Stimulated activated CD8-positive, alpha-beta memory T cell treated with anti-CD3 and anti-CD28 coated beads, Interleukin-12 subunit alpha, Interleukin-12 subunit beta, amount 100 ng/mL, for 24 hours (primary cell): ENCODE data around the gene PHF21A.
"Not testable (repeated sequence)": the region's sequence is repeated elsewhere in the genome, so short reads cannot be mapped to it uniquely, and the experiment has no call there.

Source experiments
- DNase-seq: peaks from one replicate; pipeline ENCODE4 v3.0.0-alpha.2; 2020; ENCODE audit errors: extremely low read depth

The PHF21A gene

DNA sequence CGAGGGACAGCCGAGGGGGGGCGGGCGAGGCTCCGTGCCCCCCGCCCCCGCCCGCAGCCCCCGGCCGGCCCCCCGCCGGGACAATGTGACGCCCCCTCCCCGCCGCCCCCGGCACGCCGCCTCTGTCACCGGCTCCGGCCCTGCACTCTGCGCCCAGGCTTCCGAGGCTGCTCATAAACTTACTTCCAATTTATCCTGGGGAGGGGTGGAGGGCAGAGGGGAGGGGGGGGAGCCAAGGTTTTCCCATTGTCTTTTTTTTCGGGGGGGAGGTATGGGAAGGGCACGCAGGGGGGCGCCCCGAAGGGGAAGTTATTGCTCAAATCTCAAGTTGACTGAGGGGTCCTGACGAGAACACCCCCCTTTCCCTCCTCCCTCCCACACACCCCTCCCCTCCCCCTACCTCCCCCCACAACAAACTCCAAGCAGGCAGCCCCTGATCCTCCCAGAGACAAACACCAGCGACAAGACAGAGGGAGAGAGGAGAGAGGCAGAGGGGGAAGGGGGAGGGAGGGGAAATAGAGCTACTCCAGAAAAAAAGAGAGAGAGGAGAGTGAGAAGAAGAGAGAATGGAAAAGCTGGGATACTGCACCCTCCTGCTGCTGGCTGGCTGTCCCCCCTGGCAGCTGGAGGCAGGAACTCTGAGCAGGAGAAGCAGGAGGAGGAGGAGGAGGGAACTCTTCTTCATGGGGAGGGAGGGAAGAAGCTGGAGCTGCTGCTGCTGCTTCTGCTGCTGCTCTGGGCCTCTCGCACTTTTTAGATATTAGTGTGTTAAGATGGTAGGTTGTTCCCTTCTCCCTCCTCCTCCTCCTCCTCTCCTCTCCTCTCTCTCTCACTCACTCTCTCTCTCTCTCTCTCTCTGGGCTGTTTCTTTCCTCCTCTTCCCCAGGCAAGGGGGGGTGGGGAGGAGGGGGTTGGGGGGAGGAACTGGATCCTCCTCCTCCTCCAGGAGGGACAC, 631 bp downstream of the PHF21A start:
- no peak for DNase-seq

DNA sequence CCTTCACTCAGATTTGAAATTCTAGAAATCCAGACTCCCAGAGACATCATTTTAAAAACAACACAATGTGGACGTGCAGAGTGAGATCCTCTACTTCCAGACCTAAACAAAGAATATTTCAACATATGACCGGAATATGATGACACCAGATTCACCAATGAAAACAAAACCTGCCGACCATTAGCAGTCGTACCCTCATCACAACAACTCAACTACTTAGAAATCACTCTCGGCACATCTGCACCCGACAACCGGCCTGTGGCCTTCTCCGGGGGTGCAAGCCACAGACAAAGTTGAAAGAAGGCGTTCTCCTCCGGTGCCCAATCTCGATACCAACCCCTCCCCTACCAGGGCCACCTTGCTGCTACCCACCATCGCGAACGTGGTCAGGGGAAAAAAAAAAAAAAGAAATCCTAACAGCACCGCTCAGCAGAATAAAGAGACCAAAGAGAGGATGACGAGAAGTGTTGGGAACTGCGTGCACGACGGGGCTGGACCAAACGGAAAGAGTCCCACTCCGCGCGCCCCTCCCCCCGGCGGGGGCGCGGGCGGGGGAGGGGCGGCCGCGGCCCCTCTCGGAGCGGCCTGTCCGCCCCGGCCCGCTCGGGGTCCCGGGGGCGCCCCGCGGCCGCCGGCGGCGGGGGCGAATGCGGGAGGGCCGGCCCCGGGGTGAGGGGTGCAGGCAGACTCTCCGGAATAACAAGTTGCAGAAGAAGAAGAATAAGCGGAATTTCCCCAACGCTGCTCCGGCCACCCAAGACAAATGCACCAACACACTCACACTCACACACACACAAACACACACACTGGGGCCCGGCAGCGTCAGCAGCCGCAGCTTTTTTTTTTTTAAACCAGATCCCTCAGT, 1.7 kb downstream of the PHF21A start:
- DNase-seq, result no peak

- DNase-seq, result no peak
Measured at GRCh38 chr11:46118702-46119351, 2.4 kb downstream of the PHF21A start.

DNA sequence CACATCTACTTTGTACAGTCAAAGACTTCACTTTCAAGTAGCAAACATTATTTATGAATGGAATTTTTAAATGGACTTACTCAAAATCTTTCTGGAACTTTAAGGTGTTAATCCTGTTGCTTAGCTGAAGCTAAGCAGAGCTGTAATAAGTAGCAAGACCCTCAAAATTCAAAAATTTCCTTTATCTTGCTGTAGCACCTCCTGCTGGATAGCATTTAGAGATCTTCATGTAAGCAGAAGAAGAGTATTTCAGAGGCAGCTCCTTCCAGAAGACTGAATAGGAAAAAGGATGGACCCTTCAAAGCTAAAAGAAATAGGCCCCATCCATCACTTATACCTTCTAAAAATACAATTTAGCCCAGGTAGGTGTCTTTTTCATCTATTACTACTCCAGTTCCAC, 3.4 kb downstream of the PHF21A start:
- no peak for DNase-seq

- not testable (repeated sequence) for DNase-seq
Measured at GRCh38 chr11:46116712-46117037, 4.6 kb downstream of the PHF21A start.

DNA sequence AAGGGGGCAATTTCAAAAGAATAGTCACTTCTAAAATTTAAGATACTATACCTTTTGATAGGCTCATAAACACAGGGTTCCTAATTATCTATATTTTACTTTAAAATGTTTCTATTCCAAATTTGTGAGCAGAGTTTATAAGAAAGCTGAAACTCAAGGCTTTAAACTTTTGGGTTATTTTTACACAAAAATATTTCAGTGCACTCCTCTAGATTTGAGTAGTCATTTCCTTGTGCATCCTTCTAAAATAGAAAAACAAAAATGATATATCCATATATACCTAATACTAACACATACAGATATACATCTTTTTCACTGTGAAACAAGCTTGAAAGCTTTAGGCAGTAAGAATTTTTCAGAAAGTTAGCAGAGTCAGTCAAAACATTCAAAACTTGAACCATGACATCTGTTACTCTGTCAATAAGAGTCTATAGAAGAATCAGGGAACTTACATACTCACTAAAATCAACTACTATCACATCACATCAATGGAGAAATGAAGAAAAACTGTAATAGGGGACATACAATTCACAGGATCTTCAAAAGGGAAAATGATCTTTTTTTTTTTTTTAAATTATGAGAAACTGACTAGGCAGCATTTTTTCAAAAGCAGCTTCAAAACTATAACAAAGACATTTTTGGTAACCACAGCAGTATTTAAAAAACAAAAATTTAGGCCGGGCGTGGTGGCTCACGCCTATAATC, 5.1 kb downstream of the PHF21A start:
- DNase-seq, result no peak

- no peak for DNase-seq
Measured at GRCh38 chr11:46114961-46115360, 6.3 kb downstream of the PHF21A start.

- DNase-seq, result no peak
Measured at GRCh38 chr11:46114378-46114777, 6.9 kb downstream of the PHF21A start.

GRCh38 chr11:46112961-46113607, 8.2 kb downstream of the PHF21A start:
- DNase-seq, result no peak

- DNase-seq, result no peak
Measured at GRCh38 chr11:46108751-46109150, 12.5 kb downstream of the PHF21A start.

- DNase-seq, result no peak
Measured at GRCh38 chr11:46107780-46108179, 13.5 kb downstream of the PHF21A start.

- no peak for DNase-seq
Measured at GRCh38 chr11:46107408-46107718, 13.9 kb downstream of the PHF21A start.

DNA sequence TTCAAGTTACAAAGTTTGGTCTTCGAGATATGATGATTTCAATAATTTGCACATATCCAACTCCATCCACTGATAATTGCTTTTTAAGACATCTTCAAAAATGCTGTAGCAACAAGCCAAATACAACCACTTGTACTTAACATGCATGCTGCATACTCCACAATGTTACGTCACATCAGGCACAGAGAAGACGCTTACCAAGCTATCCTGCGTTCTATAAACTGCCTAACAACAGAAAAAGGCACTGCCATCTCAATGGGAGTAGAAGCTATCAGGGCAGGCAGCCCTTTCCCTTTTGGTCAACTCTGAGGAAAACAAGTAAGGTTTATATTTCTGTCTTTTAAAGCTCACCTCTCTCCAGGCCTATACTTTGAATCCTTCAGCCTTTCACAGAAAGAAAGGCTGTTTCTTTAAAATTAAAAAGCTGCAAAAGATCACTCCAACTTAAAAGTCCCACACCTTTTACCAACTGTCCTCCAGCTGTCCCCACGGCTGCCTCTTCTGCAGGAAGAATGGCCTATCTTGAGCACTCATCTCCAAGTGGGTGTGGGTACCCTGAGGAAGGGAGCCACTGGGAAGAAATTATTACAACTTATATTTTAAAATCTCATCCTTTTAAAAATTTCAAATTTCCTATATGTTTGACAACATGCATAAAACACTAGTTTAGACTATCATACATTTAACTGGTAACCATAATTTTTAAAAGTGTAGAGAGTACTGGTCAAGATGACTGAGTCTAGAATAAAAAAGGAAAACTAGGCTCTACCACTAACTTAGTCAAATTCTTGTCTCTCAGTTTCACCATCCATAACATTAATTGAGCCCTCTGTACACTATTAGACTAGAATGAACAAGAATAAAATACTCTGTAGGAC, 14.5 kb downstream of the PHF21A start:
- no peak for DNase-seq

DNA sequence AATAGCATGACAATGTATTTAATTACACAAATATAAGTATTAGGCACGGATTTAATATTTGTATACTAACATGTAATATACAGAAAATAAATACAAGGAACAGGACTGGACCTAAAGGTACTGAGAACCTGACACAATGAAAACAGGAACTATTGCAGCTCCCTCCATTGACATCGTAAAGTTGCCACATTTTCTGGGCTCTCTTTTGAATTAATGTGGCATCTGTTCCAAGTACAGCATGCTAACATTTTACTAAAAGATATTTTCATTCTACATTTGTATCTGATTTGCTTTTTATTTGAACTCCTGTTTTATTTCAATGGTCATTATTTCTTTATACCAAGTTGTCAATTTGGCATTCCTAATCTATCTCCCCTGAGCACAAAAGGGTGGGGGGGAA, 15.3 kb downstream of the PHF21A start:
- no peak for DNase-seq

- DNase-seq, result no peak
Measured at GRCh38 chr11:46105134-46105628, 16.1 kb downstream of the PHF21A start.

DNA sequence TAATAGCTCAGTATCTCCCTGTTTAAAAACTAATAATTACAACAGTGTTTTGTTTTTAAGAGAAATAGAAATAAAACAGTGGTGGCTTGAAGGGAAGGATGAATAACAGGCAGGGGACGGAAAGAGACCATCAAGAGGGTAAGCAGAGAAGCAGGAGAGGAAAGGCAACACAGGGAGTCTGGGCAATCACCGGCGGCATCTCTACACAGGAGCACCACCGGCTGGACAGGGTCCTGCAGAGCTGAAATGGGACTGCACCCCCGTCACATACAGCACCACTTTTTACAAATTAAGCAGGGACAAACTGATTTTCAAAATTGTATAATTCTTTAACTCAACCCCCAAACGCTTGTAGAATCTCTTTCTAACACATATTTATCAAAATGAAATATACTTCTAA, 18.4 kb downstream of the PHF21A start:
- DNase-seq, result no peak

DNA sequence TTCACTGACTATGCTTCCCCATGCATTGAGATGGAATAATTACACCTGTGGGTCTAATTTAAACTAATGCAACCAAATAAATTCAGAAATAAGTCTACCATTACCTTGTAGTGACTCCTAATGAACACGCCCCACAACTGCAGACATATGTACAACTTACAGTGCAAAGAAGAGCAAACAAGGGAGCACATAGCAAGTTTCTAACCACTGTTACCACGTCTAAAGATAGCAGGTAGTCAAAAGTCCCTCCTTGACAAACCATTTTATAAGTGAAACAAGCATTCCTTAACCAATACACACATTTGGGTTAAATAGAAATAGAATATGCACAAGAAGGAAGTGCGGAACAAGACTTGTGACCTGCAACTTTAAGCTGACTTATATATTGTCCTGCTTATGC, 20.6 kb downstream of the PHF21A start:
- no peak for DNase-seq

- no peak for DNase-seq
Measured at GRCh38 chr11:46099963-46100316, 21.3 kb downstream of the PHF21A start.

DNA sequence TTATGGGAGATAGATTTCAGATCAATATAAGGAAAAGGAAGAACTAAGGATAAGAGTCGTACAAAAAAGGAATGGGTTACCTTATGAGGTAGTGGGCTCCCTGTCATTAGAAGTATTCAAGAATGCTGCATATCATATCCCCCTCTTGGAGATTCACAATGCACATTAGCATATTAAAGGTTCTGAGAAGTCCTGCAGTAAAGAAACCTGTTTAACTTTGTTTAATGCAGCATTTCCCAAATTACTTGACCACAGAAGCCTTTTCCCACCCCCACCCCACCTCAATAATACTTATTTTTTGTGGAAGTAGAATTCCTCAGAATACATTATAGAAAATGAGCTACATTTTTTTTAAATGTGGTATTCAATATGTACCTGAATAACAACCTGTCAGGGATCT, 30.9 kb downstream of the PHF21A start:
- no peak for DNase-seq

- DNase-seq, result no peak
Measured at GRCh38 chr11:46079662-46080061, 41.6 kb downstream of the PHF21A start.
